ENCODE results near the gene RAPGEF5.

DNA sequence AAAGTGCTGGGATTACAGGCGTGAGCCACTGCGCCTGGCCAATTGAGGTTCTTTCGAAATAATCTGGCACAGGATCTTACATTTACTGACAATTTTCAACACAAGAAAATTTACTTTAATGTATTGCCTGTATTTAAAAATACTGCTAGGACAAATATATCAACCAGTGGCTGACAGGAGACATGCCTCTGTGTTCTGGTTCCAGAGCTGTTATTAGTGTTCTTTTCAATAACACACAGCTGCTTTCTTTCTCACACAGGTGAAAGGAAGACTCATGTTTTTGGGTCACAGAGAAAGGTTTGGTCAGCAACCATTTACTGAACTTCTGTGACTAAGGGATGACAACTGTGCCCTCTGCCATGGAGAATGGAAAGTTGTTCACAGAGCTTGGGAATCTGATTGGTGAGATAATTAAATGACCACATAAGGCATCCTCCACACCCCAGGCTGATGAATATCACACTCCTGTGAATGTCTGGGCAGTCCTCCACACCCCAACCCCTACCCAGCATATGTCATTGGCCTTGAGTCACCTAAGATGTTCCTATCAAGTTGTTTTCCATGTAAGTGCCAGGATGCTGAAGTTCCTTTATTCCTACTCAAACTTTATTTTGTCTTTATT is 180.1 kb downstream of the RAPGEF5 start:
- TF ChIP-seq, protein P1, sequence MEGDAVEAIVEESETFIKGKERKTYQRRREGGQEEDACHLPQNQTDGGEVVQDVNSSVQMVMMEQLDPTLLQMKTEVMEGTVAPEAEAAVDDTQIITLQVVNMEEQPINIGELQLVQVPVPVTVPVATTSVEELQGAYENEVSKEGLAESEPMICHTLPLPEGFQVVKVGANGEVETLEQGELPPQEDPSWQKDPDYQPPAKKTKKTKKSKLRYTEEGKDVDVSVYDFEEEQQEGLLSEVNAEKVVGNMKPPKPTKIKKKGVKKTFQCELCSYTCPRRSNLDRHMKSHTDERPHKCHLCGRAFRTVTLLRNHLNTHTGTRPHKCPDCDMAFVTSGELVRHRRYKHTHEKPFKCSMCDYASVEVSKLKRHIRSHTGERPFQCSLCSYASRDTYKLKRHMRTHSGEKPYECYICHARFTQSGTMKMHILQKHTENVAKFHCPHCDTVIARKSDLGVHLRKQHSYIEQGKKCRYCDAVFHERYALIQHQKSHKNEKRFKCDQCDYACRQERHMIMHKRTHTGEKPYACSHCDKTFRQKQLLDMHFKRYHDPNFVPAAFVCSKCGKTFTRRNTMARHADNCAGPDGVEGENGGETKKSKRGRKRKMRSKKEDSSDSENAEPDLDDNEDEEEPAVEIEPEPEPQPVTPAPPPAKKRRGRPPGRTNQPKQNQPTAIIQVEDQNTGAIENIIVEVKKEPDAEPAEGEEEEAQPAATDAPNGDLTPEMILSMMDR (conservative IDR thresholded peaks at IDR 0.05): no peak
- no peak for TF ChIP-seq EZH2 (IDR thresholded peaks at IDR 0.05; ENCODE audit: low read depth)
